ENCODE results near the gene SORL1. TPM values are rescaled to one million over a fixed set of nuclear protein-coding genes. Genes with fewer than 3 reads are reported as not detected.

The SORL1 gene
- total RNA-seq, 1 experiment from 2014 or later, result 68.3 TPM

GRCh38 chr11:121429556-121429955 is 22.6 kb upstream of the SORL1 start:
- Histone ChIP-seq H3K4me2 (ENCODE audit: insufficient read depth, insufficient read length, low read length) (no peak overlapping the region), H3K56ac (ENCODE audit: insufficient read length, low read depth, low read length) (no peak overlapping the region), H3T11ph (ENCODE audit: low read length) (no peak overlapping the region), H4K91ac (ENCODE audit: insufficient read length, low read depth, low read length) (no peak overlapping the region), H2BK15ac (ENCODE audit: low read depth, low read length) (no peak overlapping the region), H2AFZ (ENCODE audit: low read length) (no peak overlapping the region), H3K79me2 (ENCODE audit: insufficient read depth, low read length) (no peaks in the 10 kb centered on the region; the same call in 1 of the 2 replicates), H3K9me3 (ENCODE audit: control insufficient read depth, low read depth, low read length) (no peaks in the 10 kb centered on the region), H3K27me3 (ENCODE audit: insufficient read depth, low read length) (no peaks in the 10 kb centered on the region), H3K18ac (ENCODE audit: insufficient read length, low read depth, low read length) (no peak overlapping the region), H3K27ac (ENCODE audit: insufficient read length, low read depth, low read length) (no peak overlapping the region), H4K5ac (ENCODE audit: insufficient read length, low read depth, low read length) (no peak overlapping the region), H2AK5ac (ENCODE audit: insufficient read length, low read length) (no peak overlapping the region), H2BK5ac (ENCODE audit: insufficient read length, low read length) (no peak overlapping the region), H3K4ac (ENCODE audit: low read depth, low read length) (no peak overlapping the region), H3K79me1 (ENCODE audit: insufficient read depth, low read depth, low read length, poor library complexity, severe bottlenecking) (no peaks in the 10 kb centered on the region), H3K23me2 (ENCODE audit: insufficient read length, low read depth, low read length, poor library complexity, severe bottlenecking) (peaks cover 5% of the 10 kb centered on the region), H3K4me1 (ENCODE audit: insufficient read depth, low read length) (peaks cover 5% of the 10 kb centered on the region; the same call in 1 of the 2 replicates), H2BK12ac (ENCODE audit: insufficient read length, low read depth, low read length) (no peak overlapping the region), H4K20me1 (ENCODE audit: control insufficient read depth, insufficient read depth, insufficient read length) (no peaks in the 10 kb centered on the region), H4K8ac (replicated peaks; ENCODE audit: insufficient read length, low read depth, low read length) (no peak overlapping the region), H3K23ac (ENCODE audit: insufficient read length, low read depth, low read length) (no peak overlapping the region), H2BK120ac (ENCODE audit: low read depth, low read length, poor library complexity, severe bottlenecking) (no peak overlapping the region), H3K14ac (ENCODE audit: insufficient read depth, low read length) (no peak overlapping the region), H3K9ac (ENCODE audit: extremely low read depth, insufficient read length, low read length) (no peak overlapping the region), H2BK20ac (ENCODE audit: low read depth, low read length, poor library complexity, severe bottlenecking) (no peak overlapping the region)
- Mint-ChIP-seq H3K9me3 (peaks cover 5 to 7% of the 10 kb centered on the region in 2 experiments), H3K36me3 (ENCODE audit: insufficient read depth in 1 of 3, low read depth in 3 of 3) (peaks cover 3 to 15% (median 7%) of the 10 kb centered on the region in 3 experiments), H3K4me1 (peaks cover 14 to 20% of the 10 kb centered on the region in 2 experiments), H3K27ac (no peak overlapping the region), H3K27me3 (ENCODE audit: low read depth) (peaks cover 24% of the 10 kb centered on the region), H3K4me3 (no peak overlapping the region)
- WGBS (ENCODE audit: extremely low coverage, insufficient read length, low lambda C conversion rate), result no CpG with 5 or more reads among the region's 3 CpGs
- no peak for TF ChIP-seq CTCF (conservative IDR thresholded peaks at IDR 0.05)
- DNase-seq, result no peak

All from H9 (cell line).